Stimulated activated CD4-positive, alpha-beta T cell treated with anti-CD3 and anti-CD28 coated beads, Interleukin-15, amount 100 ng/mL, for 1 hour (primary cell): ENCODE measurements around the gene IFITM5.

Experiments
- DNase-seq, 2 donors: peaks; one replicate each; pipeline ENCODE4 v3.0.0-alpha.2; 2020; ENCODE audit warnings: low read depth in 1 of 2, low spot score in 1 of 2

IFITM5 gene

DNA sequence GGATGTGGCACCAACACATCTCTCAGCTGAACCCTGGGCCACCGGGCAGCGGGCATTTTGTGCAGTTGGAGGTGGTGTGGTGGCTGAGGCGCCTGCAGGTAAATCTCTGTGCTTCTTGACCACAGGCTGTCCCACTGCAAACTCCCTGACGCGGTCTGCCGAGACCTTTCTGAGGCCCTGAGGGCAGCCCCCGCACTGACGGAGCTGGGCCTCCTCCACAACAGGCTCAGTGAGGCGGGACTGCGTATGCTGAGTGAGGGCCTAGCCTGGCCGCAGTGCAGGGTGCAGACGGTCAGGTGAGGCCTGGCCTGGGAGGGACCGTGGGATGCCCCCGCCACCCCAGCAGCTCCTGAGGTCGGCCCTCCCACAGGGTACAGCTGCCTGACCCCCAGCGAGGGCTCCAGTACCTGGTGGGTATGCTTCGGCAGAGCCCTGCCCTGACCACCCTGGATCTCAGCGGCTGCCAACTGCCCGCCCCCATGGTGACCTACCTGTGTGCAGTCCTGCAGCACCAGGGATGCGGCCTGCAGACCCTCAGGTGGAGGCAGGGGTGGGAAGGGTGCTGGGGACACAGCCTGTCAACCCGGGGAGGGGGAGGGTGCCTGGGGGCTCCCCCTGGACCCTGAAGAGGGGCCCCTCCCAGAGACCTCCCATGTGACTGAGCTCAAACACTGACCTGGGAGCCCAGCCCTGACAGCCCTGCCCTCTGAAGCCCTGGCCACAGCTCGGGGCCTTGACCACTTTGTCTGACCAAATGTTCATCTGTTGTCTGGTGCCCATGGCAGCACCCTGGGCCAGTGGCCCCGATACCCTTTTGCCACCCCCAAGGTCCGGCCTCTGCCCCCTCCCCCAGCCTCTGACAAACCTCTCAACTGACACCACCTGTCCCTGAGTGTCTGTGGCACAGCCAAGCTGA is 15.0 kb downstream of the IFITM5 start:
- no peak for DNase-seq

DNA sequence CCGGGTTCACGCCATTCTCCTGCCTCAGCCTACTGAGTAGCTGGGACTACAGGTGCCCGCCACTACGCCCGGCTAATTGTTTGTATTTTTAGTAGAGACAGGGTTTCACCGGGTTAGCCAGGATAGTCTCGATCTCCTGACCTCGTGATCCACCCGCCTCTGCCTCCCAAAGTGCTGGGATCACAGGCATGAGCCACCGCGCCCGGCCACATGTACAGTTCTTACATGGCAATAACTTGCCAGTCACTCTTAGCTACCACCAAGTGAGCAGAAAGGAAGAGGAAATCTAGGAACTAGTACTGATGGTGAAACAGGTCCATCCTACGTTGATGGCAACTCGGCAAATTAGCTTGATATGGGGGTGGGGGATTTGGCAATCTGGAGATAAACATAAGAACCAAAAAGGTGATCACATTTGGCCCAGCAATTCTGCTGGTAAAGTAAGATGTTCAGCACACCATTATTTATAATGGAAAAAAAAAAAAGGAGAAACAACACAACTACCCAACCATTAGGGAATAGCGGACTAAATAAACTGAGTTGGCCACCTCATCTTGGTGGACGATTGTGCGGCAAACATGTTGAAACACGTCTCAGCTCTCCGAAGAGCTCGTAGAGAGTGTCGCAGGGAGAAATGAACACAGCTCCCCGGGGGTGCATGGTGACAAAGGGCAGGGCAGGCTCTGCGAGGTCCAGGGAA is 15.8 kb downstream of the IFITM5 start:
- no peak for DNase-seq

GRCh38 chr11:282630-283360 is 16.5 kb downstream of the IFITM5 start:
- no peak for DNase-seq

DNA sequence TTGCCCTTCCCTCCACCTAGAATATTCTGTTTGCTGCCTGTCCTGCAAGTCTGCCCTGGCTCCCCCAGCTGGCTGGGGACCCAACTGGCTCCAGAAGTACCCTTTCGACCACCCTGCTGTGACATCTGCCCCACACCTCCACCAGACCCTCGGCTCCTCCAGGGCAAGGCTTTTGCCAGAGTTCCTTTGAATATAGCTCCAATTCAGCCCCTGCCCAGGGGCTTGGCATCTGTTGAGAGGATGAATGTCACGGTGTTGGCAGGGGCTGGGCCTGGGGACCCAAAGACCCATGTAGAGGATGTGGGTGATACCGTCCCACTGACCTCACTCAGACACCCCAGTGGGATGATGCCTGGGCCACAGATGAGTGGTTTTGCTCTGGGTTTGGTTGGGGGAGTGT is 17.2 kb downstream of the IFITM5 start:
- no peak for DNase-seq

- no peak for DNase-seq
Measured at GRCh38 chr11:281486-282161, 17.7 kb downstream of the IFITM5 start.

- no peak for DNase-seq
Measured at GRCh38 chr11:280706-281485, 18.4 kb downstream of the IFITM5 start.

GRCh38 chr11:279966-280705 is 19.2 kb downstream of the IFITM5 start:
- DNase-seq: no peak

- DNase-seq: no peak
Measured at GRCh38 chr11:279040-279965, 20.0 kb downstream of the IFITM5 start.

DNA sequence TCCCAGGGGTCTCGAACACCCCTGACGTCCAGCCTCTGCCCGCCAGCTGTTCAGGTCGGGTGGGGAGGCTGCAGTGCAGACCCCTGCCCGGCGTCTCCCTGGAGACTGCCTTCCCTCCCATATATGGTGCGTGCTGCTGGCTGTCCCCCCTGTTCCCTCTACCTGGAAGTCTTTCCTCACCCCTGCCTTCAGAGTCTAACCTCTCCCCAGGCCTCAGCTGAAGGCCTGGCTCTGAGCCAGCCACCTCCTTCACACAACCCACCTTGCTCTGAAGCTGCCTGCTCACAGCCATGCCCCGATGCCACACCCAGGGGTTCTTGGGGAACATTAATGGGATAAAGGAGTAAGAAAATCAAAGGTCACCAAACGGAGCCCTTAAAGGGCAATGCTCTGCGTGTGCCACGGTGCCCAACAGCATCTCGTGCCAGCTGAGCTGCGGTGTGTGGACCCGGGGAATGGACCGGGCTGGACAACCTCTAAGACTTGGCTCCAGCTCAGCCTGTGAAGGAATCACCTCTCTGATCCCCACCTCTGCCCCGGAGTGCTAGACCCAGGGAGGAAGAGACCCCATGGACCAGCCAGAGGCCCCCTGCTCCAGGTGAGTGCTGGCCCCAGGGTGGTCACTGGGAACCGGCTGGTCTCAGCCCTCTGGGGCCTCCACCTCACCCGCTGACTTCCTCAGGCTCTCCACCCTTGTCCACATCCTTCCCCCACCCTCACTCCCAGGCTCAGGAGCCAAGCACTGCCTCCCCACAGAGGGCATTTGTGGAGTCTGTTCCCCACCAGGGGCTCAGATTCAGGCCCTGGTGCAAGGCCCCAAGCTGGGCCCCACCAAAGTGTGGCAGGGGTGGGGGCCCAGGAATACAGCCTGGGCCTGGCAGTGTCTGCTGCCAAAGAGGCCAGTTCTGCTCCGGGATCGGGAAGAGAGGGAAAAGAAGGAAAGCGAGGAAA is 21.1 kb downstream of the IFITM5 start, which contains the start of gene NLRP6:
Gene NLRP6, plus strand, starts transcription at position 407 of the 951 bp plus-strand sequence. Its CDS starts 163 bp downstream, at position 570.
- DNase-seq: no peak

GRCh38 chr11:276219-276618 is 23.1 kb downstream of the IFITM5 start:
- no peak for DNase-seq

DNA sequence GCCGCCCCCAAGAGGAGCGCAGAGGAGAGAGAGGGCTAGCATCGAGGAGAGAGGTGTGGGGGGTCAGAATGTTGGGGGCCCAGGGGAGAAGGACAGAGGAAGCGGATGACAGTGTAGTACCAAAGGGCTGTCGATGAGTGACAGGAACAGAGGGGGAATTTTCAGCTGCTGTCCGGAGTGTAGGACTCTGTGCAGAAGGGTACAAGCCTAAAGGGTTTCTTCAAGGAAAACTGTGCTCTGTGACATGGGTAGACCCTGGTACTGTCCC is 26.5 kb downstream of the IFITM5 start:
- no peak for DNase-seq

GRCh38 chr11:272195-272930 is 27.0 kb downstream of the IFITM5 start:
- no peak for DNase-seq

- no peak for DNase-seq
Measured at GRCh38 chr11:271319-271715, 28.0 kb downstream of the IFITM5 start.

GRCh38 chr11:270451-271318 is 28.6 kb downstream of the IFITM5 start:
- no peak for DNase-seq

DNA sequence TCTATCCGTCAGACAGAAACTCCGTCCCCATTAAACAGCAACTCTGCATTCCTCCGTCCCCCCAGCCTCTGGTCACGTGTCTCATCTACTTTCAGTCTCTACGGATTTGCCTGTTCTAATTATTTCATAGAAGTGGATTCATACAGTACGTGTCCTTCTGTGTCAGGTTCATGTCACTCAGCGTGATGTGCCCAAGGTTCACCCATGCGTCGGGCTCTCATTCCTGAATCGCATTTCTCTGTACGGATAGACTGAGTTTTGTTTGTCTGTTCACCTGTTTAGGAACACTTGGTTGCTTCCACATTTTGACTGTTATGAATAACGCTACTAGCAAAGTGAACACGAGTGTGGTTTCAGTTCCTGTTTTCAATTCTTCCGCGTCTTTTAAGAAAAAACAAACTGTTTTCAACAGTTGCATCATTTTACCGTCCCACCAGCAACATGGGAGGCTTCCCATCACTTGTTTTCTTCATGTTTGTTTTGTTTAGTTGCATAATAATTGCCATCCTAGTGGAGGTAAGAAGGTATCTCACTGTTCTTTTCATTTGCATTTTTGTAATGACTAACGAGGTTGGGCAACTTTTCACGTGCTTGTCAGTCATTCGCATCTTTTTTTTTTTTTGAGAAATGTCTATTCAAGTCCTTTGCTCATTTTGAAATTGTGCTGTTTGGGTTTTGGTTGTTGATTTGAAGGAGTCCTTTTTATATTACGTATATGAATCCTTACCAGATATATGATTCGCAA is 30.0 kb downstream of the IFITM5 start:
- DNase-seq: no peak
